Loucy (cell line): ENCODE data around the gene KIAA0825.

Experiments
- CTCF ChIP-seq: fragments of 200-600 bp; sonication (generic); conservative IDR thresholded peaks from 2 replicates; pipeline ENCODE4 v1.5.1; 2014; ENCODE audit warnings: mild to moderate bottlenecking, antibody characterized with exemption, low read length
- EZH2phosphoT487 ChIP-seq: fragments of 200-600 bp; IDR thresholded peaks from 2 replicates; pipeline ENCODE4 v1.6.1; 2018; ENCODE audit warnings: antibody characterized with exemption, mild to moderate bottlenecking, moderate library complexity, borderline replicate concordance

GRCh38 chr5:94432499-94432898, 185.9 kb downstream of the KIAA0825 start:
- TF ChIP-seq CTCF (no peak), EZH2phosphoT487 (no peak)
